Naive thymus-derived CD4-positive, alpha-beta T cell (primary cell): ENCODE data around the gene NACA. TPM values are rescaled to one million over a fixed set of nuclear protein-coding genes. Genes with fewer than 3 reads are reported as not detected.

ENCODE experiments used
- ATAC-seq: fragments of 150-1000 bp; cut with Tn5 transposase; 2 replicates; pipeline ENCODE4 v1.10.0; 2021; ENCODE audit warnings: mild to moderate bottlenecking, moderate library complexity
- CTCF ChIA-PET: fragments of 350-600 bp; sonication (Branson Sonifier 250); formaldehyde crosslinking; loops from one replicate; lab custom pipeline; 2021; ENCODE audit warnings: antibody characterized with exemption; lab: Charles Lee
- POLR2A ChIA-PET: fragments of 350-600 bp; sonication (Branson Sonifier 250); formaldehyde crosslinking; loops from one replicate; lab custom pipeline; 2021; ENCODE audit warnings: antibody characterized with exemption, inconsistent platforms; lab: Charles Lee
- DNase-seq, 9 donors: peaks; one replicate each; pipeline versions ENCODE4 v3.0.0 to v3.0.0-alpha.2; 2020 to 2022; ENCODE audit warnings: mixed read lengths in 1 of 9
- H3K27ac ChIP-seq: one replicate; pipeline ENCODE4 v1.7.0; 2013; ENCODE audit warnings: mild to moderate bottlenecking, low read depth, low read length, moderate library complexity
- H3K27me3 ChIP-seq, 2 donors: one replicate each; pipeline ENCODE4 v1.7.0; 2013; ENCODE audit warnings: low read length in 2 of 2, mild to moderate bottlenecking in 2 of 2, moderate library complexity in 2 of 2; ENCODE audit not compliant: control insufficient read depth in 2 of 2, insufficient read depth in 2 of 2
- H3K36me3 ChIP-seq, 3 experiments: 1 replicate in 2 of 3; 2 replicates in 1 of 3; pipeline ENCODE4 v1.7.0; 2013; ENCODE audit warnings: low read length in 3 of 3, mild to moderate bottlenecking in 3 of 3, moderate library complexity in 1 of 3; ENCODE audit not compliant: insufficient read depth in 3 of 3, control insufficient read depth in 2 of 3
- H3K4me1 ChIP-seq, 2 donors: one replicate each; pipeline ENCODE4 v1.7.0; 2013; ENCODE audit warnings: low read length in 2 of 2, mild to moderate bottlenecking in 2 of 2, moderate library complexity in 1 of 2; ENCODE audit not compliant: control insufficient read depth in 2 of 2, insufficient read depth in 2 of 2
- H3K4me3 ChIP-seq: 2 replicates; pipeline ENCODE4 v1.7.0; 2013; ENCODE audit warnings: mild to moderate bottlenecking, low read length
- H3K9me3 ChIP-seq, 3 experiments: 1 replicate in 2 of 3; 2 replicates in 1 of 3; pipeline ENCODE4 v1.7.0; 2013; ENCODE audit warnings: low read length in 3 of 3; ENCODE audit not compliant: control insufficient read depth in 2 of 3
- H3K27ac Mint-ChIP-seq, 9 donors: one replicate each; pipeline ENCODE4 v1.8.0; 2020 to 2022; ENCODE audit warnings: mixed read lengths in 9 of 9, mild to moderate bottlenecking in 8 of 9, moderate library complexity in 5 of 9, inconsistent platforms in 2 of 9
- H3K27me3 Mint-ChIP-seq, 5 donors: one replicate each; pipeline ENCODE4 v1.8.0; 2021 to 2022; ENCODE audit warnings: mixed read lengths in 5 of 5, mild to moderate bottlenecking in 1 of 5
- H3K36me3 Mint-ChIP-seq, 5 donors: one replicate each; pipeline ENCODE4 v1.8.0; 2020 to 2022; ENCODE audit warnings: mixed read lengths in 5 of 5, mild to moderate bottlenecking in 3 of 5, inconsistent platforms in 1 of 5
- H3K4me1 Mint-ChIP-seq, 7 donors: one replicate each; pipeline ENCODE4 v1.8.0; 2020 to 2022; ENCODE audit warnings: mixed read lengths in 7 of 7, mild to moderate bottlenecking in 3 of 7, inconsistent platforms in 1 of 7
- H3K4me3 Mint-ChIP-seq, 10 donors: one replicate each; pipeline ENCODE4 v1.8.0; 2020 to 2022; ENCODE audit warnings: mild to moderate bottlenecking in 10 of 10, mixed read lengths in 10 of 10, moderate library complexity in 6 of 10, inconsistent platforms in 2 of 10
- H3K9me3 Mint-ChIP-seq, 11 donors: one replicate each; pipeline ENCODE4 v1.8.0; 2020 to 2022; ENCODE audit warnings: mixed read lengths in 11 of 11, mild to moderate bottlenecking in 4 of 11, inconsistent platforms in 1 of 11, moderate library complexity in 1 of 11
- intact Hi-C, 2 donors: fragments of 100-400 bp; cut with micrococcal nuclease; formaldehyde crosslinking; loops; one replicate each; pipeline ENCODE4 v1.15.1; 2023
- polyA plus RNA-seq, 2 donors: library from polyadenylated mRNA; unstranded; fragments of 300-500 nt; fragmentation: Illumina TruSeq; gene quantifications; one replicate each; pipeline ENCODE4 v1.2.3, GENCODE V29; 2021
- total RNA-seq, 6 experiments: library from RNA in 5 of 6; stranded (reverse) in 5 of 6; gene quantifications; 1 replicate in 5 of 6; 2 replicates in 1 of 6; pipeline ENCODE4 v1.2.3 and lab custom pipeline; 2021 to 2026

Gene NACA
- total and polyA plus RNA-seq, 7 experiments from 2014 or later = 834 to 1,626 (median 1,410) TPM

- Mint-ChIP-seq H3K4me1 (peaks cover 31 to 68% (median 53%) of the 10 kb centered on the region in 7 donors), H3K27ac (peak overlapping the region; percentile 75 to 100 (median 97)), H3K36me3 (peaks cover 0 to 30% (median 22%) of the 10 kb centered on the region in 5 donors), H3K4me3 (peak overlapping the region; percentile 88 to 100 (median 98)), H3K27me3 (no peaks in the 10 kb centered on the region), H3K9me3 (peaks cover 0 to 3% (median 0%) of the 10 kb centered on the region in 11 donors)
- ChIA-PET CTCF (interaction anchor here (0.8 to 2.4 kb wide), 4 partner anchors 12 to 115 kb away, joined by 5 to 6 read pairs (median 6); no protein-coding TSS in a partner anchor), POLR2A (interaction anchor here (0.7 to 9.0 kb wide), 13 partner anchors 9 to 1259 kb away, joined by 3 to 104 read pairs (median 10); partner anchors contain the start of genes ATP5F1B, BAZ2A and NACA)
- Histone ChIP-seq H3K27ac (peak overlapping the region; percentile 98), H3K9me3 (no peaks in the 10 kb centered on the region), H3K27me3 (no peaks in the 10 kb centered on the region), H3K4me3 (peak overlapping the region; percentile 72), H3K36me3 (peaks cover 0 to 24% (median 0%) of the 10 kb centered on the region in 3 experiments), H3K4me1 (peaks cover 33% of the 10 kb centered on the region in 2 donors)
- intact Hi-C loops = loop anchor here (1.0 to 5.0 kb wide), 8 partner anchors 39 to 1067 kb away; partner anchors contain the start of genes BLOC1S1 (in 1 of the 2), CDK4 (in 1 of the 2), NACA (in 1 of the 2) and RPL41 (in 1 of the 2)
- ATAC-seq = no peak
- peak in 1 of 9 donors; percentile 27 for DNase-seq
Measured at GRCh38 chr12:56684745-56685359, 40.2 kb downstream of the NACA start.

- H3K4me3 ChIP-seq = no peak overlapping the region
- ATAC-seq = no peak
- no peak overlapping the region for H3K27ac ChIP-seq
- peak overlapping the region; percentile 44 to 99 (median 64) for H3K4me3 Mint-ChIP-seq
- DNase-seq = no peak
- peaks cover 0 to 30% (median 23%) of the 10 kb centered on the region in 5 donors for H3K36me3 Mint-ChIP-seq
- intact Hi-C loops = no loop called here
- H3K27ac Mint-ChIP-seq = peak overlapping the region; percentile 69 to 97 (median 86)
- ChIA-PET CTCF (interaction anchor here (0.7 to 1.5 kb wide), 3 partner anchors 15 to 344 kb away, joined by 3 to 5 read pairs (median 3); no protein-coding TSS in a partner anchor), POLR2A (interaction anchor here (0.6 to 9.0 kb wide), 5 partner anchors 37 to 312 kb away, joined by 4 to 103 read pairs (median 6); partner anchors contain the start of genes ATP5F1B and BAZ2A)
- peaks cover 41 to 83% (median 66%) of the 10 kb centered on the region in 7 donors for H3K4me1 Mint-ChIP-seq
- no peaks in the 10 kb centered on the region for H3K27me3 Mint-ChIP-seq
- H3K27me3 ChIP-seq = no peaks in the 10 kb centered on the region
- H3K36me3 ChIP-seq = peaks cover 0 to 20% (median 0%) of the 10 kb centered on the region in 3 experiments
- H3K4me1 ChIP-seq = peaks cover 45 to 50% of the 10 kb centered on the region in 2 donors
- peaks cover 0 to 2% (median 0%) of the 10 kb centered on the region in 11 donors for H3K9me3 Mint-ChIP-seq
- H3K9me3 ChIP-seq = no peaks in the 10 kb centered on the region
Measured at GRCh38 chr12:56682323-56682722, 42.8 kb downstream of the NACA start.

DNA sequence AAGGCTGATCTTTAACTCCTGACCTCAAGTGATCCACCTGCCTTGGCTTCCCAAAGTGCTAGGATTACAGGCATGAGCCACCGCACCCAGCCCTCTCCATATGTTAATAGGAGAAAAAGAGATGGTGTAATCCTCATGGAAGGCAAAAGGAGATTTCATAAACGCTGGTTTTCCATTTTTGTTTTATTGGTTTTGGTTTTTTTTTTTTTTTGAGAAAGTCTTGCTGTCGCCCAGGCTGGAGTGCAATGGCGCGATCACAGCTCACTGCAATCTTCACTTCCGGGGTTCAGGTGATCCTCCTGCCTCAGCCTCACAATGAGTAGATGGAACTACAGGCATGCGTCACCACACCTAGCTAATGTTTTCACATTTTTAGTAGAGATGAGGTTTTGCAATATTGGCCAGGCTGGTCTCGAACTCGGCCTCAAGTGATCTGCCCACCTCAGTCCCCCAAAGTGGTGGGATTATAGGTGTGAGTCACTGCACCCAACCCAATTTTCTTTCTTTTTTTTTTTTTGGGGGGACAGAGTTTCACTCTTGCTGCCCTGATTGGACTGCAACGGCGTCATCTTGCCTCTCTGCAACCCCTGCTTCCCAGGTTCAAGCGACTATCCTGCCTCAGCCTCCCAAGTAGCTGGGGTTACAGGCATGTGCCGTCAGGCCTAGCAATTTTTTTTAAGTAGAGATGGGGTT, 45.1 kb downstream of the NACA start:
- Histone ChIP-seq H3K36me3 (peaks cover 0 to 20% (median 0%) of the 10 kb centered on the region in 3 experiments), H3K27ac (no peak overlapping the region), H3K9me3 (no peaks in the 10 kb centered on the region), H3K4me3 (no peak overlapping the region), H3K4me1 (peaks cover 45 to 55% of the 10 kb centered on the region in 2 donors), H3K27me3 (no peaks in the 10 kb centered on the region)
- DNase-seq (no peak), ATAC-seq (no peak)
- H3K4me1 Mint-ChIP-seq = peaks cover 40 to 88% (median 68%) of the 10 kb centered on the region in 7 donors
- peak overlapping the region in 7 of 10 donors; percentile 6 to 63 (median 49) for H3K4me3 Mint-ChIP-seq
- intact Hi-C loops = no loop called here
- H3K27me3 Mint-ChIP-seq = no peaks in the 10 kb centered on the region
- ChIA-PET CTCF (interaction anchor here (0.6 kb wide), 2 partner anchors 301 to 341 kb away, joined by 3 to 5 read pairs; no protein-coding TSS in a partner anchor), POLR2A (interaction anchor here (0.6 to 4.5 kb wide), 3 partner anchors 8 to 312 kb away, joined by 3 to 30 read pairs (median 3); partner anchors contain the start of genes NACA and PTGES3)
- peak overlapping the region in 7 of 9 donors; percentile 4 to 84 (median 66) for H3K27ac Mint-ChIP-seq
- peaks cover 0 to 2% (median 0%) of the 10 kb centered on the region in 11 donors for H3K9me3 Mint-ChIP-seq
- H3K36me3 Mint-ChIP-seq = peaks cover 0 to 20% (median 12%) of the 10 kb centered on the region in 5 donors

DNA sequence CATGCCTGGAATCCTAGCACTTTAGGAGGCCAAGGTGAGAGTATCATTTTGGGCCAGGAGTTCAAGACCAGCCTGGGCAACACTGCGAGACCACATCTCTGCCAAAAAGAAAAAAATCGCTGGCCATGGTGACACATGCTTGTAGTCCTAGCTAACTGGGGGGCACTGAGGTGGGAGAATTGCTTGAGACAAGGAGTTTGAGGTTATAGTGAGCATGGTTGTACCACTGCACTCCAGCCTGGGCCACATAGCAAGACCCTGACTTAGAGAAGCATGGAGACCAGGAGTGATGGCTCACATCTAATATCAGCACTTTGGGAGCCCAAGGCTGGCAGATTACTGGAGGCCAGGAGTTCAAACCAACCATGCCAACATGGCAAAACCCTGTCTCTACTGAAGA, 46.2 kb downstream of the NACA start:
- Mint-ChIP-seq H3K36me3 (peaks cover 0 to 16% (median 6%) of the 10 kb centered on the region in 5 donors), H3K4me3 (peak overlapping the region in 7 of 10 donors; percentile 1 to 63 (median 21)), H3K27me3 (no peaks in the 10 kb centered on the region), H3K4me1 (peaks cover 28 to 83% (median 61%) of the 10 kb centered on the region in 7 donors), H3K9me3 (peaks cover 0 to 2% (median 0%) of the 10 kb centered on the region in 11 donors), H3K27ac (peak overlapping the region; percentile 1 to 84 (median 66))
- DNase-seq (no peak), ATAC-seq (no peak)
- peaks cover 41 to 44% of the 10 kb centered on the region in 2 donors for H3K4me1 ChIP-seq
- no peaks in the 10 kb centered on the region for H3K27me3 ChIP-seq
- H3K9me3 ChIP-seq = no peaks in the 10 kb centered on the region
- ChIA-PET POLR2A (interaction anchor here (0.5 to 4.5 kb wide), 5 partner anchors 9 to 74 kb away, joined by 3 to 30 read pairs (median 4); partner anchors contain the start of gene PTGES3), CTCF (no interaction called here)
- H3K4me3 ChIP-seq = no peak overlapping the region
- intact Hi-C loops = no loop called here
- no peak overlapping the region for H3K27ac ChIP-seq
- H3K36me3 ChIP-seq = peaks cover 0 to 20% (median 0%) of the 10 kb centered on the region in 3 experiments

DNA sequence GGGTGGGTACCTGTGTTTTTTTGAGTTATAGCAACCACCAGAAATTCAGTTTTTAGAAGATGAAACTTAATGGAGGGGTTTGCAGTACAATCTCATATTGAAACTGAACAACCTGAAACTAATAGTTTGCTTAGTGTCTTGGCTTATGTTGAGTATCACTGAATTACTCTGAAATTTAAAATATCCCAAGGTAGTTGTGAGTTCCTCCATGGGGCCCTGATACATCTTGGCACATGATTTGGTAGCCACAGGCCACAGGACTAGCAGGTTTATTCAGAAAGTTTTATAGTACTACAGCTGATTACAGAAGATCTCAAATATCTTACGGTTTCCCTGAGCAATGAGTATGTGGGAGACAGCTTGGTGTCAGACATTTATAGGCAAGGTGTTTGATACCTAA, 47.4 kb downstream of the NACA start:
- no peaks in the 10 kb centered on the region for H3K9me3 ChIP-seq
- ChIA-PET POLR2A (interaction anchor here (0.6 to 4.5 kb wide), 7 partner anchors 10 to 213 kb away, joined by 3 to 30 read pairs (median 6); partner anchors contain the start of genes NACA and PTGES3), CTCF (interaction anchor here (0.5 to 1.0 kb wide), 4 partner anchors 12 to 118 kb away, joined by 3 to 4 read pairs (median 3); no protein-coding TSS in a partner anchor)
- H3K9me3 Mint-ChIP-seq = peaks cover 0 to 2% (median 0%) of the 10 kb centered on the region in 11 donors
- peaks cover 0 to 20% (median 0%) of the 10 kb centered on the region in 3 experiments for H3K36me3 ChIP-seq
- DNase-seq (no peak), ATAC-seq (peak; percentile 10)
- peak overlapping the region in 4 of 10 donors; percentile 42 to 63 (median 48) for H3K4me3 Mint-ChIP-seq
- intact Hi-C loops = no loop called here
- peaks cover 42 to 48% of the 10 kb centered on the region in 2 donors for H3K4me1 ChIP-seq
- H3K27me3 ChIP-seq = no peaks in the 10 kb centered on the region
- no peak overlapping the region for H3K4me3 ChIP-seq
- H3K4me1 Mint-ChIP-seq = peaks cover 30 to 85% (median 63%) of the 10 kb centered on the region in 7 donors
- H3K27ac Mint-ChIP-seq = peak overlapping the region in 8 of 9 donors; percentile 50 to 87 (median 71)
- H3K36me3 Mint-ChIP-seq = peaks cover 0 to 20% (median 6%) of the 10 kb centered on the region in 5 donors
- peak overlapping the region; percentile 34 for H3K27ac ChIP-seq
- no peaks in the 10 kb centered on the region for H3K27me3 Mint-ChIP-seq
